Renal cortex interstitium (tissue), 11 donors: ENCODE data around the gene TERB1. TPM values are rescaled to one million over a fixed set of nuclear protein-coding genes. Genes with fewer than 3 reads are reported as not detected.

ENCODE experiments used
- DNase-seq, 11 donors: peaks; one replicate each; pipeline ENCODE4 v3.0.0-alpha.2; 2013; ENCODE audit warnings: low read depth in 9 of 11, low spot score in 4 of 11; ENCODE audit errors: extremely low read depth in 1 of 11
- polyA plus RNA-seq, 3 donors: library from polyadenylated mRNA; unstranded; fragments of 120-200 nt; gene quantifications; one replicate each; pipeline ENCODE4 v1.2.1, GENCODE V29; 2013; ENCODE audit not compliant: insufficient read length in 3 of 3

TERB1 gene
- polyA plus RNA-seq, 3 donors, result 0.20 TPM; not detected in 2

GRCh38 chr16:66714062-66714461, 87.3 kb downstream of the TERB1 start:
- no peak for DNase-seq

GRCh38 chr16:66713076-66713475, 88.3 kb downstream of the TERB1 start:
- no peak for DNase-seq

- no peak for DNase-seq
Measured at GRCh38 chr16:66712512-66712911, 88.9 kb downstream of the TERB1 start.

GRCh38 chr16:66711581-66711980, 89.8 kb downstream of the TERB1 start:
- DNase-seq, result no peak

GRCh38 chr16:66706506-66706880, 94.9 kb downstream of the TERB1 start:
- DNase-seq, result no peak

- DNase-seq, result peak in 1 of 11 donors; percentile 36
Measured at GRCh38 chr16:66705790-66706505, 95.4 kb downstream of the TERB1 start.

Other genes starting within 250 kb of the TERB1 start
- 10 to 100 TPM; 33.1 to 42.2 (median 41.5) TPM for gene CKLF, start 249.0 kb downstream of the TERB1 start, polyA plus RNA-seq
- 1 to 10 TPM; 5.5 to 7.9 (median 7.3) TPM for gene CMTM1, start 235.1 kb downstream of the TERB1 start, polyA plus RNA-seq
- under 1 TPM; 0.33 to 0.52 (median 0.39) TPM for gene CMTM2, start 222.1 kb downstream of the TERB1 start, polyA plus RNA-seq
- 10 to 100 TPM; 53.0 to 72.1 (median 63.7) TPM for gene CMTM3, start 196.9 kb downstream of the TERB1 start, polyA plus RNA-seq
- gene CMTM4, start 104.8 kb downstream of the TERB1 start, polyA plus RNA-seq, result 10 to 100 TPM; 65.0 to 70.8 (median 67.1) TPM
- gene DYNC1LI2, start 50.0 kb downstream of the TERB1 start, polyA plus RNA-seq, result 100 to 1,000 TPM; 109 to 156 (median 115) TPM
- 10 to 100 TPM; 78.3 to 99.4 (median 94.8) TPM for gene NAE1, start 29.4 kb upstream of the TERB1 start, polyA plus RNA-seq
- under 1 TPM; 0.28 to 0.45 (median 0.32) TPM for gene CA7, start 42.8 kb upstream of the TERB1 start, polyA plus RNA-seq
- gene PDP2, start 78.9 kb upstream of the TERB1 start, polyA plus RNA-seq, result 10 to 100 TPM; 12.2 to 17.0 (median 13.2) TPM
- gene CDH16, start 117.3 kb upstream of the TERB1 start, polyA plus RNA-seq, result 100 to 1,000 TPM; 215 to 316 (median 241) TPM
- gene RRAD, start 124.0 kb upstream of the TERB1 start, polyA plus RNA-seq, result 1 to 10 TPM; 2.2 to 4.1 (median 2.4) TPM
- gene CIAO2B, start 132.8 kb upstream of the TERB1 start, polyA plus RNA-seq, result 100 to 1,000 TPM in 2 of 3 donors, 10 to 100 TPM in 1; 81.7 to 105 (median 103) TPM
- 10 to 100 TPM; 41.5 to 50.6 (median 43.1) TPM for gene CES2, start 133.9 kb upstream of the TERB1 start, polyA plus RNA-seq
- 1 to 10 TPM; 2.1 to 5.1 (median 2.8) TPM for gene CES3, start 159.7 kb upstream of the TERB1 start, polyA plus RNA-seq
- 10 to 100 TPM in 1 of 3 donors, 1 to 10 TPM in 2; 7.6 to 13.5 (median 8.5) TPM for gene CES4A, start 187.0 kb upstream of the TERB1 start, polyA plus RNA-seq
- gene CBFB, start 227.6 kb upstream of the TERB1 start, polyA plus RNA-seq, result 10 to 100 TPM; 71.7 to 76.4 (median 75.3) TPM